ENCODE measurements around the gene SLC35F3. TPM values are rescaled to one million over a fixed set of nuclear protein-coding genes. Genes with fewer than 3 reads are reported as not detected.

The SLC35F3 gene
- total and polyA plus RNA-seq, 2 experiments from 2014 or later: 1.0 to 3.2 TPM

DNA sequence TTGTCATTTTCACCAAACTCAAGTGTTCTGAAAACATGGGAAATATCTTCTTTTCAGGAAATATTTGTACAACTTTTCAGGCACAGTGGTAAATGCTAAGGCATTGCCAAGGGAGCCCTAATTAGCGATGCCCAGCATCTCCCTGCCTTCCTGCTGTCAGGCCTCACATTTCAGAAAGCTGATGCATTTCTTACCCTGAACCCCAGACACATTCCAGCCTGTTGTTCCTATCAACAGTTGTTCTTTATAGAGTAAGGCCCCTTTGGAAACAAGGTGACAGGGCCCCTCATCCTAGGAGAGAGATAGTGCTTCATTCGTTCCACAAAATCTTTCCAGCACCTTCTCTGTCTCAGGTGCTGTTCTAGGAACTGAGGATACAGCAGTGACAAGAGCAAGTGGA, 332.9 kb downstream of the SLC35F3 start:
- DNase-seq (ENCODE audit: low spot score) (no peak), ATAC-seq (no peak)
- H3K27ac Mint-ChIP-seq: no peak overlapping the region
- Histone ChIP-seq H3K36me3 (ENCODE audit: insufficient read depth) (no peaks in the 10 kb centered on the region), H2AFZ (no peak overlapping the region), H3K79me2 (replicated peaks; ENCODE audit: insufficient read depth) (no peaks in the 10 kb centered on the region), H3F3A (replicated peaks; ENCODE audit: low read depth) (no peaks in the 10 kb centered on the region), H3K9me2 (ENCODE audit: insufficient read depth) (no peaks in the 10 kb centered on the region), H3K27me3 (ENCODE audit: insufficient read depth) (no peaks in the 10 kb centered on the region), H4K20me1 (replicated peaks; ENCODE audit: insufficient read depth) (no peaks in the 10 kb centered on the region), H3K4me2 (no peak overlapping the region), H3K4me3 (no peak overlapping the region), H3K27ac (ENCODE audit: low read depth) (no peak overlapping the region), H3K4me1 (ENCODE audit: insufficient read depth) (no peaks in the 10 kb centered on the region)
- no peak overlapping the region for H3K4me3 Mint-ChIP-seq
- no peaks in the 10 kb centered on the region for H3K27me3 Mint-ChIP-seq (ENCODE audit: insufficient read depth, low read depth, poor library complexity)
- 0 out of 3 replicates have a peak, but pooled peaks cover 3% of the 10 kb centered on the region for H3K4me1 Mint-ChIP-seq
- TF ChIP-seq EZH2phosphoT487 (IDR thresholded peaks at IDR 0.05; ENCODE audit: unreplicated experiment): no peak
- no peak for TF ChIP-seq CREB1 (CRISPR knock-in tag; IDR thresholded peaks at IDR 0.05; ENCODE audit: low read depth)
- no peak for TF ChIP-seq JUNB (IDR thresholded peaks at IDR 0.05; ENCODE audit: unreplicated experiment)
- TF ChIP-seq POLR2AphosphoS5 (IDR thresholded peaks at IDR 0.05; ENCODE audit: low read depth): no peak
- TF ChIP-seq ZNF462 (CRISPR knock-in tag; IDR thresholded peaks at IDR 0.05): no peak
- TF ChIP-seq, protein P1, sequence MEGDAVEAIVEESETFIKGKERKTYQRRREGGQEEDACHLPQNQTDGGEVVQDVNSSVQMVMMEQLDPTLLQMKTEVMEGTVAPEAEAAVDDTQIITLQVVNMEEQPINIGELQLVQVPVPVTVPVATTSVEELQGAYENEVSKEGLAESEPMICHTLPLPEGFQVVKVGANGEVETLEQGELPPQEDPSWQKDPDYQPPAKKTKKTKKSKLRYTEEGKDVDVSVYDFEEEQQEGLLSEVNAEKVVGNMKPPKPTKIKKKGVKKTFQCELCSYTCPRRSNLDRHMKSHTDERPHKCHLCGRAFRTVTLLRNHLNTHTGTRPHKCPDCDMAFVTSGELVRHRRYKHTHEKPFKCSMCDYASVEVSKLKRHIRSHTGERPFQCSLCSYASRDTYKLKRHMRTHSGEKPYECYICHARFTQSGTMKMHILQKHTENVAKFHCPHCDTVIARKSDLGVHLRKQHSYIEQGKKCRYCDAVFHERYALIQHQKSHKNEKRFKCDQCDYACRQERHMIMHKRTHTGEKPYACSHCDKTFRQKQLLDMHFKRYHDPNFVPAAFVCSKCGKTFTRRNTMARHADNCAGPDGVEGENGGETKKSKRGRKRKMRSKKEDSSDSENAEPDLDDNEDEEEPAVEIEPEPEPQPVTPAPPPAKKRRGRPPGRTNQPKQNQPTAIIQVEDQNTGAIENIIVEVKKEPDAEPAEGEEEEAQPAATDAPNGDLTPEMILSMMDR (conservative IDR thresholded peaks at IDR 0.05; ENCODE audit: low read depth in 2 of 2): no peak
- TF ChIP-seq, protein P2, sequence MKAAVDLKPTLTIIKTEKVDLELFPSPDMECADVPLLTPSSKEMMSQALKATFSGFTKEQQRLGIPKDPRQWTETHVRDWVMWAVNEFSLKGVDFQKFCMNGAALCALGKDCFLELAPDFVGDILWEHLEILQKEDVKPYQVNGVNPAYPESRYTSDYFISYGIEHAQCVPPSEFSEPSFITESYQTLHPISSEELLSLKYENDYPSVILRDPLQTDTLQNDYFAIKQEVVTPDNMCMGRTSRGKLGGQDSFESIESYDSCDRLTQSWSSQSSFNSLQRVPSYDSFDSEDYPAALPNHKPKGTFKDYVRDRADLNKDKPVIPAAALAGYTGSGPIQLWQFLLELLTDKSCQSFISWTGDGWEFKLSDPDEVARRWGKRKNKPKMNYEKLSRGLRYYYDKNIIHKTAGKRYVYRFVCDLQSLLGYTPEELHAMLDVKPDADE (IDR thresholded peaks at IDR 0.05): no peak
- TF ChIP-seq STAT1 (IDR thresholded peaks at IDR 0.05; ENCODE audit: unreplicated experiment): no peak
- TF ChIP-seq ZNF331 (CRISPR knock-in tag; IDR thresholded peaks at IDR 0.05; ENCODE audit: low read depth): no peak
- TF ChIP-seq, protein P3, sequence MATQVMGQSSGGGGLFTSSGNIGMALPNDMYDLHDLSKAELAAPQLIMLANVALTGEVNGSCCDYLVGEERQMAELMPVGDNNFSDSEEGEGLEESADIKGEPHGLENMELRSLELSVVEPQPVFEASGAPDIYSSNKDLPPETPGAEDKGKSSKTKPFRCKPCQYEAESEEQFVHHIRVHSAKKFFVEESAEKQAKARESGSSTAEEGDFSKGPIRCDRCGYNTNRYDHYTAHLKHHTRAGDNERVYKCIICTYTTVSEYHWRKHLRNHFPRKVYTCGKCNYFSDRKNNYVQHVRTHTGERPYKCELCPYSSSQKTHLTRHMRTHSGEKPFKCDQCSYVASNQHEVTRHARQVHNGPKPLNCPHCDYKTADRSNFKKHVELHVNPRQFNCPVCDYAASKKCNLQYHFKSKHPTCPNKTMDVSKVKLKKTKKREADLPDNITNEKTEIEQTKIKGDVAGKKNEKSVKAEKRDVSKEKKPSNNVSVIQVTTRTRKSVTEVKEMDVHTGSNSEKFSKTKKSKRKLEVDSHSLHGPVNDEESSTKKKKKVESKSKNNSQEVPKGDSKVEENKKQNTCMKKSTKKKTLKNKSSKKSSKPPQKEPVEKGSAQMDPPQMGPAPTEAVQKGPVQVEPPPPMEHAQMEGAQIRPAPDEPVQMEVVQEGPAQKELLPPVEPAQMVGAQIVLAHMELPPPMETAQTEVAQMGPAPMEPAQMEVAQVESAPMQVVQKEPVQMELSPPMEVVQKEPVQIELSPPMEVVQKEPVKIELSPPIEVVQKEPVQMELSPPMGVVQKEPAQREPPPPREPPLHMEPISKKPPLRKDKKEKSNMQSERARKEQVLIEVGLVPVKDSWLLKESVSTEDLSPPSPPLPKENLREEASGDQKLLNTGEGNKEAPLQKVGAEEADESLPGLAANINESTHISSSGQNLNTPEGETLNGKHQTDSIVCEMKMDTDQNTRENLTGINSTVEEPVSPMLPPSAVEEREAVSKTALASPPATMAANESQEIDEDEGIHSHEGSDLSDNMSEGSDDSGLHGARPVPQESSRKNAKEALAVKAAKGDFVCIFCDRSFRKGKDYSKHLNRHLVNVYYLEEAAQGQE (IDR thresholded peaks at IDR 0.05; ENCODE audit: unreplicated experiment): no peak
- no peak for TF ChIP-seq EZH2 (IDR thresholded peaks at IDR 0.05; ENCODE audit: low read depth, unreplicated experiment)
- TF ChIP-seq NANOG (IDR thresholded peaks at IDR 0.05; ENCODE audit: borderline replicate concordance): no peak
- TF ChIP-seq ZNF114 (CRISPR knock-in tag; IDR thresholded peaks at IDR 0.05): no peak
- no peaks in the 10 kb centered on the region for H3K36me3 Mint-ChIP-seq (ENCODE audit: low read depth)
- no peaks in the 10 kb centered on the region for H3K9me3 Mint-ChIP-seq
